ENCODE results near the gene MRPL20.

The MRPL20 gene

GRCh38 chr1:1398677-1399186, 8.4 kb downstream of the MRPL20 start:
- Histone ChIP-seq H3K4me1 (ENCODE audit: control insufficient read depth, low read depth, low read length) (no peaks in the 10 kb centered on the region), H3K27ac (ENCODE audit: low read length) (no peak overlapping the region), H3K36me3 (ENCODE audit: control insufficient read depth, low read depth, low read length) (peaks cover 61% of the 10 kb centered on the region), H3K4me3 (ENCODE audit: low read length) (peak overlapping the region; percentile 92), H3K27me3 (ENCODE audit: control insufficient read depth, insufficient read depth, low read length) (no peaks in the 10 kb centered on the region), H3K9ac (ENCODE audit: low read length) (peak overlapping the region; percentile 87), H3K9me3 (ENCODE audit: control insufficient read depth, low read depth, low read length) (no peaks in the 10 kb centered on the region)

- H3K27ac ChIP-seq (ENCODE audit: low read length), result no peak overlapping the region
- no peaks in the 10 kb centered on the region for H3K9me3 ChIP-seq (ENCODE audit: control insufficient read depth, low read depth, low read length)
- peak overlapping the region; percentile 92 for H3K4me3 ChIP-seq (ENCODE audit: low read length)
- no peaks in the 10 kb centered on the region for H3K27me3 ChIP-seq (ENCODE audit: control insufficient read depth, insufficient read depth, low read length)
- H3K9ac ChIP-seq (ENCODE audit: low read length), result peak overlapping the region; percentile 87
- H3K4me1 ChIP-seq (ENCODE audit: control insufficient read depth, low read depth, low read length), result no peaks in the 10 kb centered on the region
- H3K36me3 ChIP-seq (ENCODE audit: control insufficient read depth, low read depth, low read length), result peaks cover 63% of the 10 kb centered on the region
Observed at GRCh38 chr1:1397839-1398523, 9.1 kb downstream of the MRPL20 start.

GRCh38 chr1:1395166-1395565, 11.9 kb downstream of the MRPL20 start:
- H3K9ac ChIP-seq (ENCODE audit: low read length), result no peak overlapping the region
- no peaks in the 10 kb centered on the region for H3K27me3 ChIP-seq (ENCODE audit: control insufficient read depth, insufficient read depth, low read length)
- H3K36me3 ChIP-seq (ENCODE audit: control insufficient read depth, low read depth, low read length), result peaks cover 66% of the 10 kb centered on the region
- H3K9me3 ChIP-seq (ENCODE audit: control insufficient read depth, low read depth, low read length), result no peaks in the 10 kb centered on the region
- no peaks in the 10 kb centered on the region for H3K4me1 ChIP-seq (ENCODE audit: control insufficient read depth, low read depth, low read length)
- H3K27ac ChIP-seq (ENCODE audit: low read length), result no peak overlapping the region
- no peak overlapping the region for H3K4me3 ChIP-seq (ENCODE audit: low read length)

GRCh38 chr1:1394116-1394515, 13.0 kb downstream of the MRPL20 start:
- Histone ChIP-seq H3K4me1 (ENCODE audit: control insufficient read depth, low read depth, low read length) (no peaks in the 10 kb centered on the region), H3K4me3 (ENCODE audit: low read length) (no peak overlapping the region), H3K36me3 (ENCODE audit: control insufficient read depth, low read depth, low read length) (peaks cover 77% of the 10 kb centered on the region), H3K9me3 (ENCODE audit: control insufficient read depth, low read depth, low read length) (no peaks in the 10 kb centered on the region), H3K27me3 (ENCODE audit: control insufficient read depth, insufficient read depth, low read length) (no peaks in the 10 kb centered on the region), H3K27ac (ENCODE audit: low read length) (no peak overlapping the region), H3K9ac (ENCODE audit: low read length) (no peak overlapping the region)

- H3K4me3 ChIP-seq (ENCODE audit: low read length), result no peak overlapping the region
- H3K27ac ChIP-seq (ENCODE audit: low read length), result no peak overlapping the region
- no peak overlapping the region for H3K9ac ChIP-seq (ENCODE audit: low read length)
- H3K9me3 ChIP-seq (ENCODE audit: control insufficient read depth, low read depth, low read length), result no peaks in the 10 kb centered on the region
- no peaks in the 10 kb centered on the region for H3K27me3 ChIP-seq (ENCODE audit: control insufficient read depth, insufficient read depth, low read length)
- peaks cover 82% of the 10 kb centered on the region for H3K36me3 ChIP-seq (ENCODE audit: control insufficient read depth, low read depth, low read length)
- no peaks in the 10 kb centered on the region for H3K4me1 ChIP-seq (ENCODE audit: control insufficient read depth, low read depth, low read length)
Observed at GRCh38 chr1:1393428-1393827, 13.7 kb downstream of the MRPL20 start.

- H3K4me3 ChIP-seq (ENCODE audit: low read length), result no peak overlapping the region
- no peaks in the 10 kb centered on the region for H3K9me3 ChIP-seq (ENCODE audit: control insufficient read depth, low read depth, low read length)
- no peaks in the 10 kb centered on the region for H3K27me3 ChIP-seq (ENCODE audit: control insufficient read depth, insufficient read depth, low read length)
- peaks cover 86% of the 10 kb centered on the region for H3K36me3 ChIP-seq (ENCODE audit: control insufficient read depth, low read depth, low read length)
- H3K9ac ChIP-seq (ENCODE audit: low read length), result no peak overlapping the region
- no peak overlapping the region for H3K27ac ChIP-seq (ENCODE audit: low read length)
- H3K4me1 ChIP-seq (ENCODE audit: control insufficient read depth, low read depth, low read length), result no peaks in the 10 kb centered on the region
Observed at GRCh38 chr1:1393014-1393413, 14.1 kb downstream of the MRPL20 start.

GRCh38 chr1:1391225-1391624, 15.9 kb downstream of the MRPL20 start:
- H3K4me1 ChIP-seq (ENCODE audit: control insufficient read depth, low read depth, low read length), result no peaks in the 10 kb centered on the region
- H3K36me3 ChIP-seq (ENCODE audit: control insufficient read depth, low read depth, low read length), result peaks cover 91% of the 10 kb centered on the region
- H3K9ac ChIP-seq (ENCODE audit: low read length), result no peak overlapping the region
- H3K4me3 ChIP-seq (ENCODE audit: low read length), result no peak overlapping the region
- no peaks in the 10 kb centered on the region for H3K27me3 ChIP-seq (ENCODE audit: control insufficient read depth, insufficient read depth, low read length)
- no peaks in the 10 kb centered on the region for H3K9me3 ChIP-seq (ENCODE audit: control insufficient read depth, low read depth, low read length)
- no peak overlapping the region for H3K27ac ChIP-seq (ENCODE audit: low read length)

- Histone ChIP-seq H3K9me3 (ENCODE audit: control insufficient read depth, low read depth, low read length) (no peaks in the 10 kb centered on the region), H3K36me3 (ENCODE audit: control insufficient read depth, low read depth, low read length) (peaks cover 95% of the 10 kb centered on the region), H3K9ac (ENCODE audit: low read length) (no peak overlapping the region), H3K4me1 (ENCODE audit: control insufficient read depth, low read depth, low read length) (no peaks in the 10 kb centered on the region), H3K4me3 (ENCODE audit: low read length) (no peak overlapping the region), H3K27me3 (ENCODE audit: control insufficient read depth, insufficient read depth, low read length) (no peaks in the 10 kb centered on the region), H3K27ac (ENCODE audit: low read length) (no peak overlapping the region)
Observed at GRCh38 chr1:1390675-1391074, 16.4 kb downstream of the MRPL20 start.

GRCh38 chr1:1388078-1388472, 19.0 kb downstream of the MRPL20 start:
- Histone ChIP-seq H3K36me3 (ENCODE audit: control insufficient read depth, low read depth, low read length) (peaks cover 73% of the 10 kb centered on the region), H3K4me1 (ENCODE audit: control insufficient read depth, low read depth, low read length) (no peaks in the 10 kb centered on the region), H3K9ac (ENCODE audit: low read length) (no peak overlapping the region), H3K4me3 (ENCODE audit: low read length) (no peak overlapping the region), H3K9me3 (ENCODE audit: control insufficient read depth, low read depth, low read length) (no peaks in the 10 kb centered on the region), H3K27me3 (ENCODE audit: control insufficient read depth, insufficient read depth, low read length) (no peaks in the 10 kb centered on the region), H3K27ac (ENCODE audit: low read length) (no peak overlapping the region)

GRCh38 chr1:1387098-1388077, 19.7 kb downstream of the MRPL20 start:
- Histone ChIP-seq H3K9ac (ENCODE audit: low read length) (no peak overlapping the region), H3K27me3 (ENCODE audit: control insufficient read depth, insufficient read depth, low read length) (no peaks in the 10 kb centered on the region), H3K4me3 (ENCODE audit: low read length) (no peak overlapping the region), H3K27ac (ENCODE audit: low read length) (no peak overlapping the region), H3K36me3 (ENCODE audit: control insufficient read depth, low read depth, low read length) (peaks cover 66% of the 10 kb centered on the region), H3K4me1 (ENCODE audit: control insufficient read depth, low read depth, low read length) (no peaks in the 10 kb centered on the region), H3K9me3 (ENCODE audit: control insufficient read depth, low read depth, low read length) (no peaks in the 10 kb centered on the region)

GRCh38 chr1:1385931-1386330, 21.2 kb downstream of the MRPL20 start:
- no peaks in the 10 kb centered on the region for H3K4me1 ChIP-seq (ENCODE audit: control insufficient read depth, low read depth, low read length)
- H3K4me3 ChIP-seq (ENCODE audit: low read length), result no peak overlapping the region
- H3K9me3 ChIP-seq (ENCODE audit: control insufficient read depth, low read depth, low read length), result no peaks in the 10 kb centered on the region
- no peaks in the 10 kb centered on the region for H3K27me3 ChIP-seq (ENCODE audit: control insufficient read depth, insufficient read depth, low read length)
- no peak overlapping the region for H3K27ac ChIP-seq (ENCODE audit: low read length)
- H3K36me3 ChIP-seq (ENCODE audit: control insufficient read depth, low read depth, low read length), result peaks cover 55% of the 10 kb centered on the region
- H3K9ac ChIP-seq (ENCODE audit: low read length), result no peak overlapping the region
